Coronary artery (tissue), 2 donors: ENCODE data around the gene MACROD1.
"Not testable (repeated sequence)": the region's sequence is repeated elsewhere in the genome, so short reads cannot be mapped to it uniquely, and the experiment has no call there.

Experiments used
- DNase-seq: peaks from one replicate; pipeline ENCODE4 v3.0.0-alpha.2; 2017; ENCODE audit warnings: low spot score
- H3K27ac ChIP-seq, 2 donors: fragments of 200-600 bp; sonication (generic); one replicate each; pipeline ENCODE4 v1.5.1; 2016 to 2019
- H3K4me3 ChIP-seq: fragments of 200-600 bp; sonication (generic); 2 replicates; pipeline ENCODE4 v1.5.1; 2016; ENCODE audit warnings: mild to moderate bottlenecking, moderate library complexity
- TF ChIP-seq, protein P1 (sequence below): fragments of 200-600 bp; sonication (generic); IDR thresholded peaks from one replicate; pipeline ENCODE4 v1.5.1; 2019; ENCODE audit warnings: antibody characterized with exemption

Gene MACROD1

DNA sequence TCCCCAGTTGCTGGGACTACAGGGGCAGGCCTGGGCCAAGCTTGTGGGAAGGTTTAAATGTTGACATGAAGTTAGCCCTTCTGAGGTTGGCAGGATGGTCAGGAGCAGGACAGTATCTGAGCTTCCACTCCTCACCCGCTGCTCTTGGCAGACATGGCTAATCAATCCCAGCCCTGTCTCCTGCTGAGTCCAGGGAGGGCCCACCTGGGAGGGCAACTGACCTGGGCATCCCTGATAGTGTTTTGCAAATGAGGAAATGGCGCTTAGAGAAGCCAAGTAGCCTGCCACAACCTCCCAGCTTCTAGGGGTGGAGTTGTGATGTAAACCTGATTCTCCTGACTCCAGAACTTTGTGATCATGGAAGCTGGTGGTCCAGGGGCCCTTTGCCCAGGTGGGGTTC lies 113.5 kb downstream of the MACROD1 start:
- no peak overlapping the region for H3K27ac ChIP-seq
- no peak for DNase-seq
- TF ChIP-seq, protein P1, sequence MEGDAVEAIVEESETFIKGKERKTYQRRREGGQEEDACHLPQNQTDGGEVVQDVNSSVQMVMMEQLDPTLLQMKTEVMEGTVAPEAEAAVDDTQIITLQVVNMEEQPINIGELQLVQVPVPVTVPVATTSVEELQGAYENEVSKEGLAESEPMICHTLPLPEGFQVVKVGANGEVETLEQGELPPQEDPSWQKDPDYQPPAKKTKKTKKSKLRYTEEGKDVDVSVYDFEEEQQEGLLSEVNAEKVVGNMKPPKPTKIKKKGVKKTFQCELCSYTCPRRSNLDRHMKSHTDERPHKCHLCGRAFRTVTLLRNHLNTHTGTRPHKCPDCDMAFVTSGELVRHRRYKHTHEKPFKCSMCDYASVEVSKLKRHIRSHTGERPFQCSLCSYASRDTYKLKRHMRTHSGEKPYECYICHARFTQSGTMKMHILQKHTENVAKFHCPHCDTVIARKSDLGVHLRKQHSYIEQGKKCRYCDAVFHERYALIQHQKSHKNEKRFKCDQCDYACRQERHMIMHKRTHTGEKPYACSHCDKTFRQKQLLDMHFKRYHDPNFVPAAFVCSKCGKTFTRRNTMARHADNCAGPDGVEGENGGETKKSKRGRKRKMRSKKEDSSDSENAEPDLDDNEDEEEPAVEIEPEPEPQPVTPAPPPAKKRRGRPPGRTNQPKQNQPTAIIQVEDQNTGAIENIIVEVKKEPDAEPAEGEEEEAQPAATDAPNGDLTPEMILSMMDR: no peak
- no peak overlapping the region for H3K4me3 ChIP-seq

DNA sequence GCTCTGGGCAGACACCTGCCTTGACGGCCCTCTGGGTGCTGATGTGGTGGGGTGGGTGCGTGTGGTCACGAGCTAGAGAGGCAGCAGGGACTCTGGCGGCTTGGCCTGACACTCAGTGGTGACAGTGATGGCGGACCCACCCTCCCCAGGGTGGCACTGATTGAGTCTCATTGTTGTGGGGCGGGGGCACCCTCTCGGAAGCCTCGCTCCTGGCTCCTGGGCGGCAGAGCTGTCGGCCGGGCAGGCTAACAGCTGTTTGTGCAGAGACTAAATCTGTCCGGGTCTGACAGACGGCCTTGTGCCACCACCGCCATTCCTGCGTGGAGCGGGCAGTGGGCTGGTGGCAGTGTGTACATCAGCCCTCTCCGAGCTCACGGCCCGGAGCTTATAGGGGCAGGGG lies 114.6 kb downstream of the MACROD1 start:
- Histone ChIP-seq H3K4me3 (no peak overlapping the region), H3K27ac (no peak overlapping the region)
- TF ChIP-seq, protein P1: no peak
- DNase-seq: no peak

DNA sequence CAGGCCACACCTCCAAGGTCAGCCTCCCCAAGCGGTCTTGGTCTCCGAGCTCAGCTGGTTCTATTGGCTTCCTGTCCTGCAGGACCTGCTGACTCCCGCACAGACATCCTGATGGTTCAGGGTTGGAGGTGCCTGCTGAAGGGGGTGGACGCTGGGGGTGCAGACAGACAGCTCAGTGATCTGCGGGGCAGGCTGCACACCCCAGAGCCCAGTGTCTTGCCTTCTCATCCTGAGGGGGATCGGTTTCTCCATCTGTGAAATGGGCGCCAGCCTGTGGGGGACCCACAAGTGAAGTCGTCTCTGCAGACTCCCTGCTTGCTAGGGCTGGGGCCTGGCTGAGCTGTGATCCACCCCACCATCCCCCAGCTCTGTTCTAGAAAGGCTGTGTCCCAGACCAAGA lies 116.4 kb downstream of the MACROD1 start:
- H3K27ac ChIP-seq: no peak overlapping the region
- TF ChIP-seq, protein P1: no peak
- DNase-seq: no peak
- no peak overlapping the region for H3K4me3 ChIP-seq

DNA sequence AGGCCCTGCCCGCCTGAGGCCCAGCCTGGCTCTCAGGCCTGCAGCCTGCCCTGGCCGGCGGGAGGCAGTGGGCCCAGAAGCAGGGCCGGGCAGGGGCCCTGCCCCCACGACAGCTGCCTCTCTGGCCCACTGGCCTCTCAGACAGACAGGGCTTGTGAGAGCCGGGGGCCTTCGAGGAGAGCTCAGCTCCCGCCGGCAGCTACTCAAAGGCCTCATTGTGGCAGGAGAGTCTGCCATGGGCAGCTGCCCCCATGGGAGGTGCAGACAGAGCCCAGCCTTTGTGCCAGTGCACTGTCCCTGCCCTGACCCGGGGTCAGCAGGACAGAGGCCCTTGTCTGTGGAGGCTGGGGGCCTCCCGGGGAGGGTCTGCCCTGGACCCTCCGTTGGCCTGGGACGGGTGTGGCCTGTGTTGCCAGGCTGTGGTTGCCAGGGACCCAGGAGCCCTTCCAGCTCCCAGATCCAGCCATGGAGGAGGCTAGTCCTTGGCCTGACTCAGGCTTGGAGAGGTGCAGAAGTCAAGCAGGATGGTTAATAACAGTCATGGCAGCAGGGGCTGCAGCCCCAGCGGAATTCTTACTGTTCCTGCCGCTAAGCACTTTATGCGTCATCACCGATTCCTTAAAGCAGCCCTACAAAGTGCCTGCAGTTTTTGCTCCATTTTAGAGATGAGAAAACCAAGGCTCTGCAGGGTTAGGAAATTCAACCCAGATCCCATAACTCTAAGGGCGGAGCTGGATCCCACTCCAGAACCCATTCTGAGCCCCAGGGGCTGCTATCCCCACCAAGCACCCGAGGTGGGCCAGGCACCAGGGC lies 117.7 kb downstream of the MACROD1 start:
- no peak for DNase-seq
- Histone ChIP-seq H3K4me3 (no peak overlapping the region), H3K27ac (no peak overlapping the region)
- TF ChIP-seq, protein P1: no peak

DNA sequence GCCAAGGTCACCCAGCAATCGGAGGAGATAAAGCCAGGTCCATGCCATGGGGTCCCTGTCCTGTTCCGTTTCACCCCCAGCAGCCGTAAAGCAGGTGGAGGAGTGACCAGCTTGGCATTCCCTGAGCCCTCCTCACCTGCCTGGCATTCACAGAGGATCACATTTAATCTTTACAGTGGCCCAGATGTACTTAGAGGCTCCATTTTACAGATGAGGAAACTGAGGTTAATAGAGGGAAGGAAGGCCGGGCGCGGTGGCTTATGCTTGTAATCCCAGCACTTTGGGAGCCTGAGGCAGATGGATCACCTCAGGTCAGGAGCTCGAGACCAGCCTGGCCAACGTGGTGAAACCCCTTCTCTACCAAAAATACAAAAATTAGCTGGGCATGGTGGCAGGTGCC lies 118.5 kb downstream of the MACROD1 start:
- DNase-seq, H3K4me3 ChIP-seq: not testable (repeated sequence)

DNA sequence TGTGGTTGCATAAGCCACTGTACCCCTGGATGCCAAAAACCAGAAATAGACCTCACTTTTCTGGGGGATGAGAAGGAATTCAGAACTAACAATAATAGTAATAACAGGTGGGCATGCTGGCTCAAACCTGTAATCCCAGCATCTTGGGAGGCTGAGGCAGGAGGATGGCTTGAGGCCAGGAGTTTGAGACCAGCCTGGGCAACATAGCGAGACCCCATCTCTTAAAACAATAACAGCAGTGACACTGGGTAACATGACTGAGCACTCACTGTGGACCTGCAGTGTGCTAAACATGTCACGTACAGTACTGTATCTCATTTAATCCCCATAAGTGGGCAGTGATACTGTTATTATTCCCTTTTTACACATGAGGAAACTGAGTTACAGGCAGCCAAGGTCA lies 120.2 kb downstream of the MACROD1 start:
- H3K4me3 ChIP-seq: no peak overlapping the region
- no peak for DNase-seq
- no peak overlapping the region for H3K27ac ChIP-seq
- TF ChIP-seq, protein P1: no peak

More for the DNA sequence above, 118.5 kb downstream of the MACROD1 start:
- not testable (repeated sequence) for H3K27ac ChIP-seq

DNA sequence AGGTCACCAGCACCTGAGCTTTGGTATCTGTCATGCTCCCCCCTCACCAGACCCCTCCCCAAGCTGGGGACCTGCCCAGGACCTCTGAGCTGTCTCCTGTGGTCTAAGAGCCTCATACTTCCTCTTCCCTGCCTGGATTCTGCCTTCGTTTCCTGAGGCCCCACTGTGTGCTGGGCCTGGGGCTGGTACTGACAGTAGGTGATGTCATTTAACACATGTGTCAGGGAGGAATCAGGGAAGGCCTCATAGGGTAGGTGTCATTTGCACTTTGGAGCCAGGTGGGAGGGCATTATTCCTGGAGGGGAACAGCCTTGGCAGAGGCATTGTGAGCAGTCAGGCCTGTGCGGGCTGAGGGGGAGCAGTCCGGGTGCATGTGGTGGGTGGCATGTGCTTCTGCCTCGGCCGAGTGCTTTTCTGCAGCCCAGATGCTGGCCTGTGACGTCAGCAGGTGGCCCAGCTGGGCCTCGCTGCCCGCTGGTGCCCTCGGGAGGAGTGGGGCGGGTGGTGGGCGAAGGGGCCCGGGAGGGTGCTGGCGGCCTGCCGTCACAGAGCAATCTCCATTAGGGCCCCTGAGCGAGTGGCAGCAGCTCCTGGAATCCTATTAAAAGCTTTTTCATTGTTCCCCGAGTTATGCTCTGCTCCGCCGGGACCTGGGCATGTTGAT lies 121.1 kb downstream of the MACROD1 start:
- H3K4me3 ChIP-seq: no peak overlapping the region
- TF ChIP-seq, protein P1: no peak
- DNase-seq: no peak
- no peak overlapping the region for H3K27ac ChIP-seq
